ENCODE measurements around the gene CDH4.

CDH4 gene

DNA sequence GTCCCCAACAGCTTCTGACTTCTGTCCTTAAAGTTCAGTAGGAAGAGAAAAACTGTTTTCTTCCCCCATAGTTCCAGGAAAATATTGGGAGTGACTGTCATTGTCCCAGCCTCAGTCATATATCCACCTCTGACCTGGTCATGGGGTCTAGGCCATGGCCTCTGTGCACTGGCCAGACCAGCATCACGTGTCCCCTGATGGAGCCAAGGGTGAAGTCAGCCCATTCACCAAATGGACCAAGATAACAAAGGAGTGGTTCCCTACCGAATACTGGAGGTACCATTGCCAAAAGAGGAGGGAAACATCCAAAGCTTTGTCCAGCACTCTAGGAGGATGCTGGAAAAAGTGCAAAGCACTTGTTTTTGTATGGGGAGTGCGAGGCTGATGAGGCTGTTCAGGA is 418.2 kb downstream of the CDH4 start:
- no peak for FAIRE-seq
- DNase-seq (ENCODE audit: insufficient read length, low spot score): no peak

- DNase-seq (ENCODE audit: insufficient read length, low spot score) (no peak), FAIRE-seq (no peak)
These were observed 419.5 kb downstream of the CDH4 start for GRCh38 chr20:61671559-61671958.

DNA sequence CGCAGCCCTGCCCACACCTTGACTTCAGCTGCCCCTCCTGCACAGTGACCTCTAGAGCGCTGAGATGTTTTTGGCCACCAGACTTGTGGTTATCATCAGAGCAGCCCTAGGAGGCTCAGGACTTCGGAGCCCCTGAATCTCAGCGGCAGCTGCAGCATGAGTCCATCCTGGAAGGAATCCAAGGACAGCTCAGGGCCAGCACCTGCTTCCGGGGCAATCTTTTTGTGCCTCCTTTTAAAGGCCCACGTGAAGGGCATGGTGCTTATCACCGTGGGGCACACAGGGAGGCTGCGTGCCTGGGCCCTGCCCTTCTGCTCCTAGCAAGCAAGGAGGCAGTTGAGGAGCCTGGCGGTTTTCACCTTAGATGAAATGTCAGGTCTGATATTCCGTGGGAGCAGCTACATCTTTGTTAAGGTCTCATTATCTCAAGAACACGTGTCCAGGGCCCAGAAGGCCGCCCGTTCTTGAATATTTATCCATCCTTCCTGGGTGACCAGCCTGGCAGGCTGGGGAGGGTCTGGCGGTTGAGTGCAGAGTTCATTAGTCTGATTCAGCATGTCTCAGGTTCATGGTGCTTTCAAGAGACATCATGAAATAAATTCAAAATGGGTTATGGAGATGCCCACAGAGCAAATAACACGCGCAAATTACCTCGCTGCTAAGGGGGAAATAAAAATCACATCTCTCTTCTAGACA is 421.2 kb downstream of the CDH4 start:
- FAIRE-seq: no peak
- DNase-seq (ENCODE audit: insufficient read length, low spot score): no peak

GRCh38 chr20:61674121-61674520 is 422.1 kb downstream of the CDH4 start:
- FAIRE-seq (no peak), DNase-seq (ENCODE audit: insufficient read length, low spot score) (no peak)

DNA sequence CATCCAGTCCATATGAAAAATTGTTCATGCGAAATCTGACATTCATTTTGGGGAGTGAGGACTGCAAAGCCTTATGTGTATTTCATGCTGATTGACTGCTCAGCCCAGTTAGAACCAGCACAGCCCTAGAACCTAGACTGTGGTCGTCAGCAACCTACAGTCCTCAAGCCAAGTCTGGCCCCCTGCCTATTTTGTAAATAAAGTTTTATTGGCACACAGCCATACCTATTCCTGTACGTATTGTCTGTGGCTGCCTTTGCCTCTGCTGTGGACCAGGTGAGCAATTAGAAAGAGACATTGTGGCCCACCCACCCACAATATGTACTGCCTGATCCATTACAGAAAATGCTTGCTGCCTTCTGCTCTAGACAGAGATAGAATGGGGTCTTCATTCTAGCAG is 422.6 kb downstream of the CDH4 start:
- DNase-seq (ENCODE audit: insufficient read length, low spot score): no peak

GRCh38 chr20:61677928-61678327 is 425.9 kb downstream of the CDH4 start:
- DNase-seq (ENCODE audit: insufficient read length, low spot score) (no peak), FAIRE-seq (no peak)

More for the DNA sequence above, 422.6 kb downstream of the CDH4 start:
- no peak for FAIRE-seq

DNA sequence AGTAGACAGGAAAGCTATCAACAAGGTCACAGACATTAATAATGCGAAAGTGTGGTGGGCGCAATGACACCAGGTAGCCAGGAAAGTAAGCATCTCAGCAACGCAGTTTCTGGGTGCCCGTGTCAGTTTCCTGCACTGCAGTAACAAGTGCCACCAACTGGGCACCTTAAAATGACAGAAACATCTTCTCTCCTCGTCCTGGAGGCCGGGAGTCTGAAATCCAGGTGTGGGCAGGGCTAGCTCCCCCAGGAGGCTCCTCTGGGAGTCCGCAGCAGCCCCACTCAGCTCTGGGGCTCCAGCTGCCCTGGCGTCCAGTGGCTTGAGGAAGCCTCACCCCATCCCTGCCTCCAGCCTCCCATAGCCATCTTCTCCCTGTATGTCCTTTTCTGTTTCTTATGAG is 426.4 kb downstream of the CDH4 start:
- DNase-seq (ENCODE audit: insufficient read length, low spot score): no peak
- FAIRE-seq: no peak

- FAIRE-seq (no peak), DNase-seq (ENCODE audit: insufficient read length, low spot score) (no peak)
These were observed 427.4 kb downstream of the CDH4 start for GRCh38 chr20:61679473-61679872.

GRCh38 chr20:61680096-61680495 is 428.0 kb downstream of the CDH4 start:
- no peak for DNase-seq (ENCODE audit: insufficient read length, low spot score)
- no peak for FAIRE-seq

DNA sequence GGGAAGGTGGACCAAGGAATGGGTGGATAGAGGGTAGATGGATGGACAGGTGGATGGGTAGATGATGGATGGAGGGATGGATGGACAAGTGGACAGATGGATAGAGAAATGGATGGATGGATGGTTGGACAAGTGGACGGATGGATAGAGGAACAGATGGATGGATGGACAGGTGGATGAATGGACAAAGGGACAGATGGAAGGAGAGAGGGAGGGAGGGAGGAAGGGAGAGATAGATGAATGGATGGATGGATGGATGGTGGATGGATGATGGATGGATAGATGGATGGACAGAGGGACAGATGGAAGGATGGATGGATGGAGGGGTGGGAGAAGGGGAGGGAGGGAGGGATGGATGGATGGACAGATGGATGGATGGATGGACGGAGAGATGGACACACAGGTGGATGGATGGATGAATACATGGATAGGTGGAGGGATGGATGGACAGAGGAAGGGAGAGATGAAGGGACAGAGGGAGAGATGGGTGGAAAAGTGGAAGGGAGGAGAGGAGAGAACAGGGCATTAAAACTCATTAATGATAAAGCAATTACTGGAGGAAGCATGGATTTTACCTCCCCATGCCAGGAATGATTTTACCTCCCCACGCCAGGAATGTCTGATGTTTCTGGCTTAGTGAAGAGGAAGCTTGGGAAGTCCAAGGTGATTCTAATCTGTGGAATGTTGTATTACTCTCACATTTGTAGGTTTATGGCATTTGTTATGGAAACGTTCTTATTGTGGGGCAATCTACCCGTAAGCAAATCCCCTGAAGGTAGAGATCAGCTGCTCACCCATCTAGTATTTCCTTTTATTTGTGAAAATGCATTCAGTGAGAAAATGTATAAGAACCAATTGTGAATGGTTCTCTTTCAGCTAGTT is 430.3 kb downstream of the CDH4 start:
- FAIRE-seq (no peak), DNase-seq (ENCODE audit: insufficient read length, low spot score) (no peak)

- no peak for FAIRE-seq
- DNase-seq (ENCODE audit: insufficient read length, low spot score): no peak
These were observed 431.1 kb downstream of the CDH4 start for GRCh38 chr20:61682996-61683681.

DNA sequence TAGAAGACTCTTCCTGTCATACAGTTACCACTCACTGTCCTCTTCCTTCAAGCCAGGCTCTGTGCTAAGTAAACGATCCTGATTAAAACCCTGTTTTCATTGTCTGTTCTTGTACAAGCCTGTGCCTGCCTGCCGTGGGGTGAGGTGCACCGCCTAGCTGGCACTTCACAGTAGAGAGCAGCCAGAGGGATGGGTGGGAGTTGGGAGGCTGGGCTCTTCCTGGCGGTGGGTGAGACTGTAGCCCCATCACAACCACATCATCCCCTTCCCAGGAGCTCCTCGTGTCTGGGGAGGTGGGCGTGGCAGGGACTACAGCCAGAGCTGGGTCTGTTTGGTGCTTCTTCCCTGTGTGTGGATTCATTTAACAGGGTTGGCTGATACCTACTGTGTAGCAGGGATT is 431.7 kb downstream of the CDH4 start:
- FAIRE-seq: no peak
- DNase-seq (ENCODE audit: insufficient read length, low spot score): no peak

DNA sequence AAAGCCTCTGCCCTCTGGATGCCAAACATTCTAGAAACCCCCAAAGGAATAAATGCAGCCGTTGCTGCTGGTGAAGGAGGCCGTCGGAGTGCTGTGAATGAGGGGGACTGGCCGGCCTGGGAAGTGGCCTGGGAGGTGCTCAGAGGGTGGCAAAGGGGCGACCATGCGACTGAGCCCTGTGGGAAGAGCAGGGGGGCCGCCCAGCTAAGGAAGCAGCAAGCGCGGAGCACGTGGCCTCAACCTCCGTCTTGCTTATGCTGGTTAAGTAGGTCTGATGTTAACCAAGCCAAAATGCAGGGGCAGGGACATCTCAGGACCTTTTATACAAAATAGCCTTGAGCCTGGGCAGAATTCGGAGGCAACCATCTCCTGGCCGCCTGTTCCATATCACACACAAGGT is 432.1 kb downstream of the CDH4 start:
- FAIRE-seq (no peak), DNase-seq (ENCODE audit: insufficient read length, low spot score) (no peak)

DNA sequence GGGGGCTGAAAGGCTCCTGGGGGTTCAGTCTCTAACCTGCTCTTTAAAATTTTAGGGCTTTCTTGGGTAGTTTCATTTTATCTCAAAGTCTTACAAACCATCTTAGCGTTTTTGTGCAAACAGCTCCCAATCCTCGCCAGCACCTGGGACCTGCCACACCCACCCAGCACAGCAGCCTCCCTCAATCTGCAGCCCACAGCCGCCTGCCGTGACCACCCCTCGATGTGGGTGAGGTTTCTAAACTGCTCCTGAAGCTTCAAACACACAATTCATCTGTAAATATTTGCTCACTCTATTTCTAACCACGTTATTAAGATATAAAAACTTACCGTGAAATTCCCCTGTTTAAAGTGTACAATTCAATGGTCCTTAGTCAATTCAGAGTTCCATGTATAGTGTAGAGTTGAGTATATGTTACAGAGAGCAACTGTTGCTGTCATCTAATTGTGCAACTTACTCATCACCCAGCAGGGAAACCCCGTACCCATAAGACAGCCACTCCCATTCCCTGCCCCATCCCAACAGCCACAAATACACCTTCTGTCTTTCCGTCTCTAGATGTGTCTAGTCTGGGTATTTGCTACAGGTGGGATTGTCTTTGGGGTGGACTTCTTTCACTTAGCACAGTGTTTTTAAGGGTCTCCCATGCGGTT is 432.6 kb downstream of the CDH4 start:
- FAIRE-seq: no peak
- no peak for DNase-seq (ENCODE audit: insufficient read length, low spot score)

DNA sequence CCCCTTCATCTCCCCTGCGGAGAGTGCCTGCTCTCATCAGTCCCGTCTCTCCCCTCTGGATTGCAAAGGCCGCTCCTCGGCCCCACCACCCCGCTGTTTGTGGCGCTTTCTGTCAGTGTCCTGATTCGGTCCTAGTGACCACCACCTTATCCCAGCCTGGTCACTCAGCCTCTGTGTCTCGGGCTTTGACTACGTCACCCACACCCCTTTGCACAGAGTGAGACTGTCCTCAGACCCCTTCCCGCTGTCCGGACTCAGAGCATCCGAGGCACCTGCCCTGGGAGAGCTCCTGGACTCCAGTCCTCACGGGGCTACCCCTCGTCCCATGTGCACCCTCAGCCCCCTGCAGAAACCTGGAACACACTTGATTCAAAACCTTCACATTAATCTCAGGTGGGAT is 433.4 kb downstream of the CDH4 start:
- FAIRE-seq: no peak
- DNase-seq (ENCODE audit: insufficient read length, low spot score): no peak

- FAIRE-seq (no peak), DNase-seq (ENCODE audit: insufficient read length, low spot score) (no peak)
These were observed 434.2 kb downstream of the CDH4 start for GRCh38 chr20:61686051-61686936.

DNA sequence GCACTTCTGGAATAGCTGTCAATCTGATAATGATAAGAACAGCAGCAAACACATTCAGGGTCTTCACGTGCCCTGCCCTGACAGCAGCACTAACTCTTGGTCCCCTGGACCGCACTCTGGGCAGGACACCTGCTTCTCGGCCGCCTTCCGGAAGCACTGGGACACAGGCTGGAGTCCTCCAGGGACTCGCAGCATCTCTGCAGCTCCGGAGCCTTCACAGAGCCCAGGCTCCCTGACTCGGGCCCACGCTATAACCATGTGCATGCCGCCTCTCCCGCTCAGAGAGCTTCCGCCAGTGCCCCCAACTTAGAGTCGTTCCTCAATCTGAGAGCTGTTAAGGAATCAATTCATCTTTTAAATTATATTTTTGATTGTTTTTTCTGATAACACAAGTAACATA is 436.4 kb downstream of the CDH4 start:
- DNase-seq (ENCODE audit: insufficient read length, low spot score): no peak
- no peak for FAIRE-seq

GRCh38 chr20:61690150-61690549 is 438.1 kb downstream of the CDH4 start:
- FAIRE-seq (no peak), DNase-seq (ENCODE audit: insufficient read length, low spot score) (no peak)

DNA sequence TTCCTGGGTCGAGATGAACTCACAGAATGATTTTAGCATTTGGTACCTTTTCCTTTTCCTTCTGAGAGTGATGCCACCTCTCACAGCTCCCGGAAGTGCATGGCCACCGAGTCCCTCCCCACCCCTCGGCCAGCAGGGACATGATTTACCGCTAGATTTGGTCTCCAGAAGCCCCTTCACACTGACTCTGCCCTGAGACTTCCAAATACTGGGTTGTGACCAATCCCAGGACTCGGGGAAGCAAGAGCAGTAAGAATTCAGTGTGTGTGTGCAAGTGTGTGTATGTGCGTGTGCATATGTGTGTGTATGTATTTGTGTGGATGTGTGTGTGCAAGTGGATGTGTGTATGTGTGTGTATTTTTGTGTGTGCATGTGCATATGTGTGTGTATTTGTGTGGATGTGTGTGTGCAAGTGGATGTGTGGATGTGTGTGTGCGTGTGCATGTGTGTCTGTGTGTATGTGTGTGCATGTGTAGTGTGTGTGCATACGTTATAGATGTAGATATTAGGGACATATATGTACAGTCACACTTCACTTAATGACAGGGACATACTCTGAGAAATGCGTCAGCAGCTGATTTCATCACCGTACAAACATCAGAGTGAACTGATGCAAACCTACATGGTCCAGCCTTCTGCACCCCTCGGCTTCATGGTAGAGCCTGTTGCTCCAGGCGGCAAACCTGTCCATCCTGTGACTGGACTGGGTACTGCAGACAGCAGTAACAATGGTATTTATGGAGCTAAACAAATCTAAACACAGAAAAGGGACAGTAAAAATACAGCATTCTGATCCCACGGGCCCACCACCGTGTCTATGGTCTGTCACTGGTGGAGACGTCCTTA is 439.2 kb downstream of the CDH4 start:
- no peak for FAIRE-seq

More for the DNA sequence above, 439.2 kb downstream of the CDH4 start:
- no peak for DNase-seq (ENCODE audit: insufficient read length, low spot score)

All from GM19239 (cell line).